Epithelial cell of esophagus (primary cell): ENCODE data around the gene RUVBL2.
"Not testable (repeated sequence)": the region's sequence is repeated elsewhere in the genome, so short reads cannot be mapped to it uniquely, and the experiment has no call there.

Source experiments
- DNase-seq: peaks from one replicate; pipeline ENCODE4 v3.0.0; 2010; ENCODE audit warnings: low read depth
- H3K4me3 ChIP-seq: 2 replicates; pipeline ENCODE4 v1.5.1; 2011; ENCODE audit warnings: mild to moderate bottlenecking, low read length, control low read depth
- CTCF ChIP-seq: IDR thresholded peaks from 2 replicates; pipeline ENCODE4 v1.5.1; 2011; ENCODE audit warnings: low read depth, mild to moderate bottlenecking, low read length, control low read depth, inconsistent platforms; ENCODE audit not compliant: insufficient read depth; ENCODE audit errors: missing control alignments

The RUVBL2 gene

GRCh38 chr19:49031642-49032301 lies 38.1 kb downstream of the RUVBL2 start, which contains the start of gene CGB2:
CGB2 (plus strand) TSS chr19:49031890; CDS start chr19:49032096, 206 bp downstream.
- peak; percentile 36 for TF ChIP-seq CTCF
- not testable (repeated sequence) for H3K4me3 ChIP-seq, DNase-seq

GRCh38 chr19:49036815-49037214 lies 43.1 kb downstream of the RUVBL2 start, which contains the start of gene CGB1:
CGB1 (minus strand) TSS chr19:49036895; CDS start chr19:49036711, 184 bp downstream.
- H3K4me3 ChIP-seq, DNase-seq: not testable (repeated sequence)
- TF ChIP-seq CTCF = peak; percentile 53

GRCh38 chr19:49038111-49038510 lies 44.4 kb downstream of the RUVBL2 start:
- not testable (repeated sequence) for DNase-seq, H3K4me3 ChIP-seq

- H3K4me3 ChIP-seq = not testable (repeated sequence)
- DNase-seq = peak; percentile 75
Measured at GRCh38 chr19:49038557-49039276, 45.0 kb downstream of the RUVBL2 start.

GRCh38 chr19:49039736-49040135 lies 46.0 kb downstream of the RUVBL2 start:
- H3K4me3 ChIP-seq, DNase-seq: not testable (repeated sequence)

GRCh38 chr19:49042177-49042576 lies 48.5 kb downstream of the RUVBL2 start:
- no peak for TF ChIP-seq CTCF

GRCh38 chr19:49042666-49043065 lies 49.0 kb downstream of the RUVBL2 start:
- not testable (repeated sequence) for DNase-seq, H3K4me3 ChIP-seq

More at GRCh38 chr19:49042177-49042576, 48.5 kb downstream of the RUVBL2 start:
- DNase-seq = peak; percentile 69
- H3K4me3 ChIP-seq = no peak overlapping the region

- not testable (repeated sequence) for H3K4me3 ChIP-seq, DNase-seq
Measured at GRCh38 chr19:49043548-49043947, 49.9 kb downstream of the RUVBL2 start, which contains the start of gene CGB5. CGB5 (plus strand) TSS chr19:49043848; CDS start chr19:49044210, 362 bp downstream.

- DNase-seq, H3K4me3 ChIP-seq: not testable (repeated sequence)
Measured at GRCh38 chr19:49049011-49049410, 55.3 kb downstream of the RUVBL2 start, which contains the start of gene CGB8. CGB8 (minus strand) TSS chr19:49049111; CDS start chr19:49048739, 372 bp downstream.

- not testable (repeated sequence) for DNase-seq, H3K4me3 ChIP-seq
Measured at GRCh38 chr19:49049834-49050233, 56.1 kb downstream of the RUVBL2 start.

GRCh38 chr19:49050376-49051033 lies 56.8 kb downstream of the RUVBL2 start:
- not testable (repeated sequence) for H3K4me3 ChIP-seq
- DNase-seq = peak; percentile 94
